ENCODE measurements around the gene ASXL2.

ASXL2 gene

GRCh38 chr2:25794544-25795276, 83.6 kb downstream of the ASXL2 start:
- Histone ChIP-seq H2AFZ (ENCODE audit: low read depth, low read length, severe bottlenecking) (no peak overlapping the region), H3K9me3 (ENCODE audit: insufficient read depth, low read length) (no peaks in the 10 kb centered on the region), H4K20me1 (ENCODE audit: low read depth, low read length) (no peaks in the 10 kb centered on the region), H3K36me3 (ENCODE audit: low read length) (peaks cover 2% of the 10 kb centered on the region; the same call in 1 of the 2 replicates), H3K9me2 (replicated peaks; ENCODE audit: insufficient read depth, low read length) (no peaks in the 10 kb centered on the region), H3K9ac (ENCODE audit: low read length) (no peak overlapping the region), H3F3A (ENCODE audit: insufficient read depth) (no peaks in the 10 kb centered on the region), H3K4me2 (ENCODE audit: low read depth, low read length, poor library complexity, severe bottlenecking) (no peak overlapping the region), H3K27ac (ENCODE audit: low read depth, low read length) (no peak overlapping the region), H3K79me2 (ENCODE audit: insufficient read depth, low read length) (no peaks in the 10 kb centered on the region), H3K4me3 (ENCODE audit: insufficient read depth, low read length, poor library complexity, severe bottlenecking) (no peak overlapping the region), H3K27me3 (ENCODE audit: low read length) (no peaks in the 10 kb centered on the region)
- TF ChIP-seq CTCF (IDR thresholded peaks at IDR 0.05; ENCODE audit: insufficient read depth, low read length, poor library complexity, severe bottlenecking) (no peak), EZH2phosphoT487 (conservative IDR thresholded peaks at IDR 0.05; ENCODE audit: low read length) (no peak)

GRCh38 chr2:25790074-25790790, 88.1 kb downstream of the ASXL2 start:
- Histone ChIP-seq H3K9me3 (ENCODE audit: insufficient read depth, low read length) (no peaks in the 10 kb centered on the region), H3K36me3 (ENCODE audit: low read length) (peaks cover 10% of the 10 kb centered on the region; the same call in 1 of the 2 replicates), H4K20me1 (ENCODE audit: low read depth, low read length) (no peaks in the 10 kb centered on the region), H3K9me2 (replicated peaks; ENCODE audit: insufficient read depth, low read length) (no peaks in the 10 kb centered on the region), H3K9ac (ENCODE audit: low read length) (no peak overlapping the region), H3K27ac (ENCODE audit: low read depth, low read length) (no peak overlapping the region), H3K79me2 (ENCODE audit: insufficient read depth, low read length) (no peaks in the 10 kb centered on the region), H3K4me3 (ENCODE audit: insufficient read depth, low read length, poor library complexity, severe bottlenecking) (no peak overlapping the region), H3F3A (ENCODE audit: insufficient read depth) (0 out of 2 replicates have a peak, but pooled peaks cover 7% of the 10 kb centered on the region), H2AFZ (ENCODE audit: low read depth, low read length, severe bottlenecking) (no peak overlapping the region), H3K27me3 (ENCODE audit: low read length) (no peaks in the 10 kb centered on the region), H3K4me2 (ENCODE audit: low read depth, low read length, poor library complexity, severe bottlenecking) (no peak overlapping the region)
- TF ChIP-seq EZH2phosphoT487 (conservative IDR thresholded peaks at IDR 0.05; ENCODE audit: low read length) (no peak), CTCF (IDR thresholded peaks at IDR 0.05; ENCODE audit: insufficient read depth, low read length, poor library complexity, severe bottlenecking) (no peak)

- TF ChIP-seq EZH2phosphoT487 (conservative IDR thresholded peaks at IDR 0.05; ENCODE audit: low read length) (no peak), CTCF (IDR thresholded peaks at IDR 0.05; ENCODE audit: insufficient read depth, low read length, poor library complexity, severe bottlenecking) (no peak)
- Histone ChIP-seq H3K27ac (ENCODE audit: low read depth, low read length) (no peak overlapping the region), H4K20me1 (ENCODE audit: low read depth, low read length) (no peaks in the 10 kb centered on the region), H3K36me3 (ENCODE audit: low read length) (0 out of 2 replicates have a peak, but pooled peaks cover 10% of the 10 kb centered on the region), H3K27me3 (ENCODE audit: low read length) (no peaks in the 10 kb centered on the region), H3K9me2 (replicated peaks; ENCODE audit: insufficient read depth, low read length) (no peaks in the 10 kb centered on the region), H3K79me2 (ENCODE audit: insufficient read depth, low read length) (no peaks in the 10 kb centered on the region), H3K4me3 (ENCODE audit: insufficient read depth, low read length, poor library complexity, severe bottlenecking) (no peak overlapping the region), H2AFZ (ENCODE audit: low read depth, low read length, severe bottlenecking) (no peak overlapping the region), H3K9me3 (ENCODE audit: insufficient read depth, low read length) (no peaks in the 10 kb centered on the region), H3K4me2 (ENCODE audit: low read depth, low read length, poor library complexity, severe bottlenecking) (no peak overlapping the region), H3F3A (ENCODE audit: insufficient read depth) (0 out of 2 replicates have a peak, but pooled peaks cover 7% of the 10 kb centered on the region), H3K9ac (ENCODE audit: low read length) (no peak overlapping the region)
These were observed 89.8 kb downstream of the ASXL2 start for GRCh38 chr2:25788457-25788856.
